ENCODE measurements around the gene GSC2. TPM values are rescaled to one million over a fixed set of nuclear protein-coding genes. Genes with fewer than 3 reads are reported as not detected.

GSC2 gene
- total RNA-seq, 3 donors from 2014 or later (not counting 1 experiment from before 2014, with no cell fraction given): not detected

GRCh38 chr22:19168088-19168890 lies 18.2 kb upstream of the GSC2 start:
- no peaks in the 10 kb centered on the region for H3K36me3 ChIP-seq (ENCODE audit: control insufficient read depth, insufficient read depth, low read length)
- H3K9me3 Mint-ChIP-seq: no peaks in the 10 kb centered on the region
- 82% methylated on average over 17 of the region's 17 CpGs for WGBS (ENCODE audit: insufficient coverage)
- peaks cover 23 to 34% of the 10 kb centered on the region in 2 donors for H3K27me3 Mint-ChIP-seq (ENCODE audit: low read depth in 2 of 2)
- H3K4me3 ChIP-seq (ENCODE audit: low read length): no peak overlapping the region
- no peak for TF ChIP-seq CTCF (IDR thresholded peaks at IDR 0.05)
- ATAC-seq (no peak), DNase-seq (no peak)
- no peaks in the 10 kb centered on the region for H3K9me3 ChIP-seq (ENCODE audit: control insufficient read depth, insufficient read depth, low read length)
- no peak overlapping the region for H3K4me3 Mint-ChIP-seq
- peaks cover 31% of the 10 kb centered on the region for H3K4me1 ChIP-seq (ENCODE audit: control insufficient read depth, insufficient read depth, low read length)
- intact Hi-C loops (cut with micrococcal nuclease): no loop called here
- H3K27me3 ChIP-seq (ENCODE audit: control insufficient read depth, insufficient read depth, low read length): peaks cover 20% of the 10 kb centered on the region
- no peak overlapping the region for H3K27ac Mint-ChIP-seq
- H3K4me1 Mint-ChIP-seq: peaks cover 18 to 33% of the 10 kb centered on the region in 2 donors
- no peaks in the 10 kb centered on the region for H3K36me3 Mint-ChIP-seq
- H3K27ac ChIP-seq (ENCODE audit: low read length): no peak overlapping the region

GRCh38 chr22:19167106-19167869 lies 17.2 kb upstream of the GSC2 start:
- Histone ChIP-seq H3K27ac (ENCODE audit: low read length) (no peak overlapping the region), H3K4me1 (ENCODE audit: control insufficient read depth, insufficient read depth, low read length) (peaks cover 21% of the 10 kb centered on the region), H3K36me3 (ENCODE audit: control insufficient read depth, insufficient read depth, low read length) (no peaks in the 10 kb centered on the region), H3K27me3 (ENCODE audit: control insufficient read depth, insufficient read depth, low read length) (peaks cover 20% of the 10 kb centered on the region), H3K9me3 (ENCODE audit: control insufficient read depth, insufficient read depth, low read length) (no peaks in the 10 kb centered on the region), H3K4me3 (ENCODE audit: low read length) (no peak overlapping the region)
- Mint-ChIP-seq H3K9me3 (no peaks in the 10 kb centered on the region), H3K4me1 (peaks cover 12 to 23% of the 10 kb centered on the region in 2 donors), H3K27me3 (ENCODE audit: low read depth in 2 of 2) (peaks cover 23 to 36% of the 10 kb centered on the region in 2 donors), H3K27ac (no peak overlapping the region), H3K36me3 (no peaks in the 10 kb centered on the region), H3K4me3 (no peak overlapping the region)
- no peak for TF ChIP-seq CTCF (IDR thresholded peaks at IDR 0.05)
- intact Hi-C loops (cut with micrococcal nuclease): no loop called here
- DNase-seq (no peak), ATAC-seq (no peak)
- WGBS (ENCODE audit: insufficient coverage): 79% methylated on average over 13 of the region's 13 CpGs

DNA sequence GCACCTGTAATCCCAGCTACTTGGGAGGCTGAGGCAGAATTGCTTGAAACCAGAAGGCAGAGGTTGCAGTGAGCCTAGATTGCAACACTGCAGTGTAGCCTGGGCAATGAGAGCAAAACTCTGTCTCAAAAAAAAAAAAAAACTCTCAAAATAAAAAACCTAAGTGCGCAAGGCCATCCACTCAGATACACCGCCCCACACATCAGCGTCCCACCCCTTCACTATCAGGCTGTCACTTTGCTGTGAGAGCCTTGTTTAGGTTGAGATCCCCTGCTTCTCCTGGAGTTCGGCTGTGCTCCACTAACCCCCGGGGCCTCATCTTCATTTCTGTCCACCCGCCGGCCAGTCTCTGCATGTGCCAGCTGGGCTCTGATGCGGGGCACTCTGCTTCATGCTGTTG lies 16.3 kb upstream of the GSC2 start:
- 83% methylated on average over 8 of the region's 8 CpGs for WGBS (ENCODE audit: insufficient coverage)
- Histone ChIP-seq H3K9me3 (ENCODE audit: control insufficient read depth, insufficient read depth, low read length) (no peaks in the 10 kb centered on the region), H3K27me3 (ENCODE audit: control insufficient read depth, insufficient read depth, low read length) (peaks cover 20% of the 10 kb centered on the region), H3K27ac (ENCODE audit: low read length) (no peak overlapping the region), H3K36me3 (ENCODE audit: control insufficient read depth, insufficient read depth, low read length) (no peaks in the 10 kb centered on the region), H3K4me1 (ENCODE audit: control insufficient read depth, insufficient read depth, low read length) (peaks cover 16% of the 10 kb centered on the region), H3K4me3 (ENCODE audit: low read length) (no peak overlapping the region)
- H3K27me3 Mint-ChIP-seq (ENCODE audit: low read depth in 2 of 2): peaks cover 23 to 38% of the 10 kb centered on the region in 2 donors
- DNase-seq (no peak), ATAC-seq (no peak)
- H3K36me3 Mint-ChIP-seq: no peaks in the 10 kb centered on the region
- H3K4me1 Mint-ChIP-seq: peaks cover 8 to 19% of the 10 kb centered on the region in 2 donors
- no peak overlapping the region for H3K4me3 Mint-ChIP-seq
- no peak overlapping the region for H3K27ac Mint-ChIP-seq
- TF ChIP-seq CTCF (IDR thresholded peaks at IDR 0.05): no peak
- intact Hi-C loops (cut with micrococcal nuclease): no loop called here
- no peaks in the 10 kb centered on the region for H3K9me3 Mint-ChIP-seq

Data from natural killer cell (primary cell).